HepG2 (cell line): ENCODE data around the gene GLDC. TPM values are rescaled to one million over a fixed set of nuclear protein-coding genes. Genes with fewer than 3 reads are reported as not detected.

Source experiments
- CSRNP2 ChIP-seq: sonication (generic); formaldehyde crosslinking; conservative IDR thresholded peaks from 2 replicates; pipeline ENCODE4 v1.8.0; 2022; ENCODE audit warnings: low read depth, missing genetic modification reagents
- HDAC2 ChIP-seq: sonication (generic); formaldehyde crosslinking; IDR thresholded peaks from 2 replicates; pipeline ENCODE4 v1.4.0; 2020; ENCODE audit warnings: missing genetic modification reagents
- KDM2A ChIP-seq: sonication (generic); formaldehyde crosslinking; IDR thresholded peaks from 2 replicates; pipeline ENCODE4 v1.4.0; 2020; ENCODE audit warnings: low read depth, missing genetic modification reagents, borderline replicate concordance
- MYC ChIP-seq: sonication (generic); formaldehyde crosslinking; IDR thresholded peaks from 2 replicates; pipeline ENCODE4 v1.9.0; 2021; ENCODE audit warnings: missing genetic modification reagents, borderline replicate concordance
- NBN ChIP-seq: fragments of 450-650 bp; conservative IDR thresholded peaks from 2 replicates; pipeline ENCODE4 v1.6.1; 2017
- PBX2 ChIP-seq: IDR thresholded peaks from 2 replicates; pipeline ENCODE4 v1.6.1; 2016; ENCODE audit warnings: control low read depth
- POLR2A ChIP-seq, 2 experiments: IDR thresholded peaks; 2 replicates each; pipeline ENCODE4 v1.6.1; 2011; ENCODE audit warnings: low read depth in 2 of 2, low read length in 2 of 2, mild to moderate bottlenecking in 1 of 2, moderate library complexity in 1 of 2; ENCODE audit not compliant: insufficient read depth in 1 of 2
- RFXANK ChIP-seq: IDR thresholded peaks from 2 replicates; pipeline ENCODE4 v1.6.1; 2016
- RXRA ChIP-seq: sonication (generic); formaldehyde crosslinking; IDR thresholded peaks from 2 replicates; pipeline ENCODE4 v1.5.1; 2020; ENCODE audit warnings: missing genetic modification reagents
- SOX6 ChIP-seq, 2 experiments: fragments of 450-650 bp in 1 of 2; sonication (generic) in 1 of 2; formaldehyde crosslinking in 1 of 2; IDR thresholded peaks; 2 replicates each; pipeline versions ENCODE4 v1.4.0 to v1.6.1; 2017 to 2020; ENCODE audit warnings: antibody characterized with exemption in 1 of 2, mild to moderate bottlenecking in 1 of 2, missing genetic modification reagents in 1 of 2
- SRSF9 ChIP-seq: fragments of 200-400 bp; formaldehyde crosslinking; IDR thresholded peaks from 2 replicates; pipeline ENCODE4 v1.6.1; 2018; ENCODE audit warnings: borderline replicate concordance, mild to moderate bottlenecking, low read depth, low read length; ENCODE audit not compliant: insufficient read depth, poor library complexity, severe bottlenecking
- TOE1 ChIP-seq: sonication (generic); formaldehyde crosslinking; IDR thresholded peaks from 2 replicates; pipeline ENCODE4 v1.4.0; 2020; ENCODE audit warnings: mild to moderate bottlenecking, missing genetic modification reagents
- ZNF441 ChIP-seq: sonication (generic); formaldehyde crosslinking; IDR thresholded peaks from 2 replicates; pipeline ENCODE4 v1.7.0; 2021; ENCODE audit warnings: missing genetic modification reagents, borderline replicate concordance
- ZNF646 ChIP-seq: sonication (generic); formaldehyde crosslinking; IDR thresholded peaks from 2 replicates; pipeline ENCODE4 v1.9.0; 2021; ENCODE audit warnings: mild to moderate bottlenecking, missing genetic modification reagents
- ZNF672 ChIP-seq: sonication (generic); formaldehyde crosslinking; IDR thresholded peaks from 2 replicates; pipeline ENCODE4 v1.8.1; 2022; ENCODE audit warnings: missing genetic modification reagents
- ZNF703 ChIP-seq: sonication (generic); formaldehyde crosslinking; IDR thresholded peaks from 2 replicates; pipeline ENCODE4 v1.5.1; 2020; ENCODE audit warnings: missing genetic modification reagents, mild to moderate bottlenecking, moderate library complexity, borderline replicate concordance
- ZNF766 ChIP-seq: sonication (generic); formaldehyde crosslinking; IDR thresholded peaks from 2 replicates; pipeline ENCODE4 v1.5.0; 2020; ENCODE audit warnings: missing genetic modification reagents, borderline replicate concordance
- ZNF788 ChIP-seq: sonication (generic); formaldehyde crosslinking; IDR thresholded peaks from 2 replicates; pipeline ENCODE4 v1.5.0; 2020; ENCODE audit warnings: mild to moderate bottlenecking, missing genetic modification reagents, borderline replicate concordance
- polyA plus RNA-seq, 8 experiments: library from polyadenylated mRNA; depleted of rRNA in 3 of 8; stranded (reverse) in 7 of 8; unstranded in 1 of 8; fragments of >200 nt; fragmentation: Illumina TruSeq in 4 of 8; extraction: Trizol in 4 of 8; gene quantifications; 2 replicates each; pipeline versions ENCODE4 v1.2.1 to v1.2.3, GENCODE V29; 2011 to 2016; ENCODE audit warnings: low read depth in 4 of 8, missing spikeins in 1 of 8, mixed read lengths in 1 of 8; ENCODE audit not compliant: insufficient read depth in 1 of 8
- total RNA-seq, 5 experiments: library from RNA; depleted of rRNA; stranded (reverse); fragments of >200 nt; fragmentation: Illumina TruSeq; extraction: Trizol; gene quantifications; 2 replicates each; pipeline ENCODE4 v1.2.3, GENCODE V29; 2016; ENCODE audit warnings: low read depth in 1 of 5
- TF ChIP-seq, protein P1 (sequence below): sonication (generic); formaldehyde crosslinking; IDR thresholded peaks from 2 replicates; pipeline ENCODE4 v1.8.1; 2023; ENCODE audit warnings: mild to moderate bottlenecking, missing genetic modification reagents
- TF ChIP-seq, protein P2 (sequence below): sonication (generic); formaldehyde crosslinking; IDR thresholded peaks from 2 replicates; pipeline ENCODE4 v1.5.0; 2020; ENCODE audit warnings: mild to moderate bottlenecking, low read depth, missing genetic modification reagents, borderline replicate concordance

The GLDC gene
- total and polyA plus RNA-seq, 2 of the 13 experiments (the other 11 are each of a cell fraction or from before 2014, with no cell fraction given) = 59.3 to 115 TPM

DNA sequence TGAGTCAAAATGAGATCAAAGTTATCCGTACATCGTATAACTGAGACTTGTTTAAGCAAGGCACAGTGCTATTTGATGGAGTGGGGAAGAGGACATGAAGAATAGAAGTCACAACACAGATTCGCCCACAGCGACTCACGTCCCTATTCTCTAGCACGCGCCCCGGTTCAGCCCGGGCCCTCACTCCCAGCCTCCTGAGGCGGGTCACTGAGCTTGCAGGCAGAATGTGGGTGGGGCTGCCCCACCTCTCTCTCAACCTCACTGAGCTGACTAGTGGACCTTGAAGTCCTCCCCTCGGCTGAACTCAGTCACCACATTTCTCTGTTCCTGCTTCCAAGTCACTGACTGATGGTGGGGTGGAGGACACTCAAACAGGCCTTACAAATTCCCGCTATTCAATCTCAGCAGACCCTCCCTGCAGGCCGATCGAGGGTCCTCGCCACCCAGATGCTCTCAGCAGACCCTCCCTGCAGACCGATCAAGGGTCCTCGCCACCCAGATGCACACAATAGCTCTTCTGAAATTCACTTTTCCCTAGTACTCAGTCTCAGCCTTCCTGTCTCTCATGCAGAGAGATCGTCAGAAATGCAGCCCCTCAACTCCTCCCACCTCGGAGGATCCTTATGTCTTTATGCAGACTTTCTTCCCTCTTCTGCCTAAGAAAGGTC is 12.9 kb downstream of the GLDC start (continued):
- TF ChIP-seq, protein P1, sequence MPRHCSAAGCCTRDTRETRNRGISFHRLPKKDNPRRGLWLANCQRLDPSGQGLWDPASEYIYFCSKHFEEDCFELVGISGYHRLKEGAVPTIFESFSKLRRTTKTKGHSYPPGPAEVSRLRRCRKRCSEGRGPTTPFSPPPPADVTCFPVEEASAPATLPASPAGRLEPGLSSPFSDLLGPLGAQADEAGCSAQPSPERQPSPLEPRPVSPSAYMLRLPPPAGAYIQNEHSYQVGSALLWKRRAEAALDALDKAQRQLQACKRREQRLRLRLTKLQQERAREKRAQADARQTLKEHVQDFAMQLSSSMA = no peak
- no peak for TF ChIP-seq CSRNP2
- peak; percentile 73 for TF ChIP-seq RXRA (CRISPR knock-in tag)
- TF ChIP-seq RFXANK (CRISPR knock-in tag) = no peak
- no peak for TF ChIP-seq ZNF703
- TF ChIP-seq KDM2A (CRISPR knock-in tag) = no peak
- TF ChIP-seq NBN = no peak
- TF ChIP-seq POLR2A (IDR thresholded peaks at IDR 0.05; ENCODE audit: insufficient read depth in 1 of 2, low read depth in 2 of 2, low read length in 2 of 2) = peak in 1 of 2 experiments; percentile 31; a peak in 1 of 4 replicates
- no peak for TF ChIP-seq PBX2 (CRISPR knock-in tag)
- TF ChIP-seq ZNF672 (CRISPR knock-in tag) = no peak
- 0 out of 2 replicates have a peak, but pooled peaks have one; percentile 24 for TF ChIP-seq HDAC2 (CRISPR knock-in tag)
- TF ChIP-seq SOX6 (IDR thresholded peaks at IDR 0.05) = no peak
- TF ChIP-seq SOX6 (CRISPR knock-in tag; IDR thresholded peaks at IDR 0.05) = peak; percentile 28; the same call in 1 of the 2 replicates
- TF ChIP-seq TOE1 (CRISPR knock-in tag) = no peak
- no peak for TF ChIP-seq ZNF788 (CRISPR knock-in tag)
- peak; percentile 25; the same call in 1 of the 2 replicates for TF ChIP-seq MYC
- no peak for TF ChIP-seq ZNF766 (CRISPR knock-in tag)
- no peak for TF ChIP-seq ZNF646 (CRISPR knock-in tag)
- no peak for TF ChIP-seq SRSF9
- peak; percentile 79; the same call in 1 of the 2 replicates for TF ChIP-seq ZNF441 (CRISPR knock-in tag)
- TF ChIP-seq, protein P2, sequence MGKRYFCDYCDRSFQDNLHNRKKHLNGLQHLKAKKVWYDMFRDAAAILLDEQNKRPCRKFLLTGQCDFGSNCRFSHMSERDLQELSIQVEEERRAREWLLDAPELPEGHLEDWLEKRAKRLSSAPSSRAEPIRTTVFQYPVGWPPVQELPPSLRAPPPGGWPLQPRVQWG = no peak
